AG09309 (cell line): ENCODE measurements around the gene AP3D1.
"Not testable (repeated sequence)": the region's sequence is repeated elsewhere in the genome, so short reads cannot be mapped to it uniquely, and the experiment has no call there.

Source experiments
- DNase-seq: peaks from one replicate; pipeline ENCODE4 v3.0.0-alpha.2; 2010; ENCODE audit warnings: low read depth
- H3K4me3 ChIP-seq: 2 replicates; pipeline ENCODE4 v1.5.1; 2011; ENCODE audit warnings: mild to moderate bottlenecking, low read depth, low read length, moderate library complexity; ENCODE audit not compliant: control insufficient read depth
- CTCF ChIP-seq: IDR thresholded peaks from 2 replicates; pipeline ENCODE4 v1.5.1; 2011; ENCODE audit warnings: mild to moderate bottlenecking, low read depth, low read length, inconsistent platforms; ENCODE audit not compliant: insufficient read depth, control insufficient read depth; ENCODE audit errors: missing control alignments

The AP3D1 gene

GRCh38 chr19:2151339-2152229, at the start of gene AP3D1:
Gene AP3D1 (minus strand): TSS chr19:2151566. CDS start chr19:2151334, 232 bp downstream.
- peak; percentile 98 for DNase-seq
- peak within 1 kb of the TSS; percentile 99 for H3K4me3 ChIP-seq
- no peak for TF ChIP-seq CTCF

- H3K4me3 ChIP-seq, DNase-seq: not testable (repeated sequence)
These were observed 49.4 kb upstream of the AP3D1 start for GRCh38 chr19:2200624-2201294.

GRCh38 chr19:2199861-2200623, 48.7 kb upstream of the AP3D1 start:
- DNase-seq: no peak
- TF ChIP-seq CTCF: no peak
- no peak overlapping the region for H3K4me3 ChIP-seq

GRCh38 chr19:2199215-2199614, 47.8 kb upstream of the AP3D1 start:
- no peak overlapping the region for H3K4me3 ChIP-seq
- no peak for DNase-seq
- peak; percentile 21 for TF ChIP-seq CTCF

GRCh38 chr19:2198317-2198716, 47.0 kb upstream of the AP3D1 start:
- DNase-seq: no peak
- H3K4me3 ChIP-seq: no peak overlapping the region
- no peak for TF ChIP-seq CTCF

- no peak for TF ChIP-seq CTCF
- no peak overlapping the region for H3K4me3 ChIP-seq
- no peak for DNase-seq
These were observed 45.9 kb upstream of the AP3D1 start for GRCh38 chr19:2197270-2197669.
